CD1c-positive myeloid dendritic cell (primary cell): Measurements from ENCODE around the gene CDC6.

ENCODE experiments used
- DNase-seq: peaks from one replicate; pipeline ENCODE4 v3.0.0-alpha.2; 2016; ENCODE audit errors: extremely low spot score

The CDC6 gene, protein sequence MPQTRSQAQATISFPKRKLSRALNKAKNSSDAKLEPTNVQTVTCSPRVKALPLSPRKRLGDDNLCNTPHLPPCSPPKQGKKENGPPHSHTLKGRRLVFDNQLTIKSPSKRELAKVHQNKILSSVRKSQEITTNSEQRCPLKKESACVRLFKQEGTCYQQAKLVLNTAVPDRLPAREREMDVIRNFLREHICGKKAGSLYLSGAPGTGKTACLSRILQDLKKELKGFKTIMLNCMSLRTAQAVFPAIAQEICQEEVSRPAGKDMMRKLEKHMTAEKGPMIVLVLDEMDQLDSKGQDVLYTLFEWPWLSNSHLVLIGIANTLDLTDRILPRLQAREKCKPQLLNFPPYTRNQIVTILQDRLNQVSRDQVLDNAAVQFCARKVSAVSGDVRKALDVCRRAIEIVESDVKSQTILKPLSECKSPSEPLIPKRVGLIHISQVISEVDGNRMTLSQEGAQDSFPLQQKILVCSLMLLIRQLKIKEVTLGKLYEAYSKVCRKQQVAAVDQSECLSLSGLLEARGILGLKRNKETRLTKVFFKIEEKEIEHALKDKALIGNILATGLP

DNA sequence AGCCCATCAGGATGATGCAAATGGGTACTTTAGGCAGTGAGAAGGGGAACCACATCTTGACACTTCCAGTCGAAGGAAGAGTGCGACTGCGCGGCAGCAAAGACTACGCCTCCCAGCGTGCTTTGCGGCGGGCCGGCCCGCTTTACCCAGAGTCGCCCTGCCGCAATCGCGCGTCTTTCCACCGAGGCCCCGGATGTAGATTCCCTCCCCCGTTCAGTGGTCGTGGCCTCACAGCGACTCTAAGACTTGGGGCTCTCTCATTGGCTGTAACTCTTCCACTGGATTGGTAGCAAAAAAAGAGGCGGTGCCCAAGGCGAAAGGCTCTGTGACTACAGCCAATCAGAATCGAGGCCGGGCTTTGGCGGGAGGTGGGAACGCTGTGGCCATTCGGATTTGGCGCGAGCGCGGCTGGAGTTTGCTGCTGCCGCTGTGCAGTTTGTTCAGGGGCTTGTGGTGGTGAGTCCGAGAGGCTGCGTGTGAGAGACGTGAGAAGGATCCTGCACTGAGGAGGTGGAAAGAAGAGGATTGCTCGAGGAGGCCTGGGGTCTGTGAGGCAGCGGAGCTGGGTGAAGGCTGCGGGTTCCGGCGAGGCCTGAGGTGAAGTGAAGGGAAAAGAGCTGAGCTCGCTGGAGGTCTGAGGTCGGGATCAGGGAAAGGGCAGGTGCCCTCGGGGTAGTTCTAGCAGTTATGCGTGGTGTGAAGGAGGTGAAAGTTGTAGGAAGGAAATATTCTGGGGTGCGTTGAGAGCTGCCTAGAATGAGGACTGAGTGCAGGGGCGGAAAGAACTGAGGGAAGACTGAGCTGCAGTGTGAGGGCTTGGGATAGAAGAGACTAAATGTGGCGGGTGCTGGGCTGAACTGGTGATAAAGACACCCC, at the start of gene CDC6:
TSS of gene CDC6 (plus strand) at position 386 of the 876 bp plus-strand sequence. CDS start 1,542 bp downstream, outside the sequence.
- DNase-seq: peak; percentile 100

DNA sequence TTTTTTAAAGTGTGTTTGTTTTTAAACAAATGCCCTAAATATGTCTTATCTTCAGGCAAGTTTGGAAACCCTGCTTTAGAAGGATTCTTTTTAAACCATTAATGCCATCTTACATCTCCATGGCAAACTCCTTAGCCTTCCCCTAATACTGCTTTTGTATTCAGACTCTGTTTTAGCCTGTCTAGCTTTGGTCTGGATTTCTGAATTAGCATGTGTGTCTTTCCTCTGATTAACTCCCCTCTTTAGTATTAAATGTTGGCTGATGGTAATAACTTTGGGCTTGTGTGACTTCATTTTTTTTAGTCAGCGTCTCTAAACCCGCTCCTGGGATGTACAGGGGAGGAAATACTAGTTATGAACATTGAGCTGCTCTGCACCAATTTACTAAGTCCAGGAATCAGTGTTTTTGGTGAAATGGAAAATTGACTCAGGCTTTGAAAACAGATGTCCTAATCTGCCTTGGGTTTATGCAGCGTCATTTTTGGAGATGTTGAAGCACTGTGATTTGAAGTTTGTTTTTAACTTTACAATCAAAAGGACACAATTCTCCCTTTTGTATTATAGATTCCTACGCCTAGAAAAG, 46.3 kb upstream of the CDC6 start:
- no peak for DNase-seq

DNA sequence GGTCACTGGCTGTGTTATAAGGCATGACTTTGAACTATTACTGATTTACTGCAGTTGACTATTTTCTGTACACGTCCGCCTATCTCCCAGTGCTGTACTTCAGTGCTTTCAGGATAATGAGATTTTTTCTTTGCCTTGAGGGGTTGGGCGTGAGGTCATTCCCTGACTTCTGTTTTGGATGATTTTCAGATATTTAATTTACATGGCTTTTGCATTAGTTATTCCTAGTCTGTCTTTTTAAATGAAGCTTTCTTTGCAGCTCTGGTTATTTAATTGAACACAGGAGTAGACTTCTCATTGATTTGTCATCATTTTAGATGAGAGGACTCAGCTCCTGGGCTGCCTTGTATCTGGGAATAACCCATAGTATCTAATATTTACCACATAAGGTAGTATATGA, 44.9 kb upstream of the CDC6 start:
- DNase-seq: no peak

DNA sequence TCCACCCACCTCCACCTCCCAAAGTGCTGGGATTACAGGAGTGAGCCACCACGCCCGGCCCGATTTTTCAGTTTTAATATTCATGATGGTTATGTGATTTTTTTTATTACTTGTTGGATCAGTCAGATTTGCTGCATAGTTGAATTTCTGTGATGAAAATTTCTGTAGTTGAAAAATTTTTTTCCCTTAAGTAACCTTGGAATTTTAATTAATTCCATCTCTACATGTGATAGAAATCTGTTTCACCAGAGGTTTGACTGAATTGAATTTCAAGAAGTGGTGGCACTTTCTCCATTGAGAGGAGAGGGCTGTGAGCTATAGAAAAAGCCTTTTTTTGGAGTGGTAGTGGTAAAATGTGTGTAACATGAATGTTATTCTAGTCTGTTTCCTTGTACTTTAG, 43.9 kb upstream of the CDC6 start:
- DNase-seq: no peak

DNA sequence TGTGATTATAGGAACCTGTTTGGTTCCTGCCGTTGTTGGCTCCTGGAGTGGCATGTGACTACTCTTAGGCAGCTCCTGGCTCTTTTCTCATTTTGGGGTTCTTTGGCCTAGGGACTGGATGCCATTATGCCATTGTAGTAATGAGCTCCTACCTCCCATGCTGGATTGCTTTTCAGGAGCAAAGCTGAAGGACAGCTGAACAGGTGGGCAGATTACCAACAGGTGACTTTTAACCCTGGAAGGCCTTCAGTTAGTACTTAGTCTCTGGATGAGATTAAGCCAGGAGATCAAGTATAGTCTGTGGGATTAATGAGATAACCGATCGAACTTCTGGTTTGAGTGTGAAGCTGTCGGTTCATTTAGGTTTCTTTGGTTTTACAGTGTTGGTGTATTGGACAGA, 43.4 kb upstream of the CDC6 start:
- DNase-seq: no peak

DNA sequence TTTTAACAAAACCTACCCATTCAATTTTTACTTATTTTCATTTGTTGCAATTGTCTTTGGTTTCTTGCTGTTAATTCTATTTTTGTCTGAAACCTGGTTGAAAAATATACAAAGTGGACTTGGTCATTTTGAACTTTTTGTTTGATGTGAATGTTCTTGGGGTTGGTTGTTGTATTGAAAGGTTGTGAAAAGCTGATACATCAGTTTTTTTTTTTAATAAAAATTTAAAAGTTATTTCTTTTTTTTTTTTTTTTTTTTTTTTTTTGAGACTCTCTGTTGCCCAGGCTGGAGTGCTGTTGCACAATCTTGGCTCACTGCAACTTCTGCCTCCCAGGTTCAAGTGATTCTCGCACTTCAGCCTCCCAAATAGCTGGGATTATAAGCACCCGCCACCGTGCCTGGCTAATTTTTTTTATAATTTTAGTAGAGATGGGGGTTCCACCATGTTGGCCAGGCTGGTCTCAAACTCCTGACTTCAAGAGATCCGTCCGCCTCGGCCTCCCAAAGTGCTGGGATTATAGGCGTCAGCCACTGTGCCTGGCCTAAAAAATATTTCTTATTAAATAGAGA, 39.7 kb upstream of the CDC6 start:
- no peak for DNase-seq

DNA sequence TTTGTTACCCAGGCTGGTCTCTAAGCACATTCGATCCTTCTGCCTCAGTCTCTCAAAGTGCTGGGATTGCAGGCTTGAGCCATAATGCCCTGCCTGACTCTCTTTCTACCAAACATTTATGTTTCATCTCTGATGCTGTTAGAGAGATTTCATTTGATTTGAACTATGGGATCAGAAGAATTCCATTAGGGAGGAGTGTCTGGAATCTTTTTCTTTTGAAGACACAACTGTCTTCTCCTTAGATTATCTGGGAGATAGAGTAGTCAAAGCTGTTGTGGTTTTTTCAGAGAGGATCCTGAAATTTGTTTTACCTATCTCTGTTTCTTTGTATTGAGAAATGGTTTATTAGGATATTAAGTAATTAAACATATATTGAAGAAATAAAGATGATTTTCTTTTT, 39.2 kb upstream of the CDC6 start:
- DNase-seq: no peak

DNA sequence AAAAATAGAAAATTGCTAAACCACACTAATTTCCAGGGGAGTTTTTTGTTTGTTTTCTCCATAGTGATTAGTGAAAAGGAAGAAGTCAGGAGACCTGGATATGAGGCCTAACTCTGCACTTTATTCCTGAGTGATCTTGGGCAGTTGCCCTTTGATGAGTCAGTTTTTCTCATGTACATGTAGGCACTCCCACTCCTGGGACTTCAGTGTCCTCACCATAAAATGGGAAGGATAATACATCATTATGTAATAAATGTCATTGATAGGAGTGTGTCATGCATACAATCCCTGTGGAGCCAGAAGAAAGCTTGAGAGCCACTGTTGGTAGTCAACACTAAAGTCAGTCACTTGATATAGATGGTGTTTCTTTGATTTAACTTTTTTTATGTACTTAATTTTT, 36.1 kb upstream of the CDC6 start:
- peak; percentile 49 for DNase-seq

DNA sequence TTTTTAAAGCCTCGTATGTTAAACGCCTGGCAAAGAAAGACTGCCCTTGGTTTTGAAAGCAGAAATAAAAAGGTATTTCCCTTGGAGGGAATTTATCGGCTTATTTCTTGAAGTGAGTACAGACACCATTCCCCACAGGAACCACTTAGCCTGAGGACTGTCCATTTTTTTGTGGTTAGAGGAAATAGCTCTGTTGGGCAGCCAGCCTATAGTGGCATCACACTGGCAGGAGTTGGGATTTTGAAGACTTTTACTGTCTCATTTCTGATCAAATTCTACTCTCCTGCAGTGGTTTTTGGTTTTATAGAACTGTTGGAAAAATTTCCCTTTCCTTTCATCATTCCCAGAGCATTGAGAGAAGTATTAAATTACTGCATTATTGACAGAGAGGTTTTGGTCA, 34.1 kb upstream of the CDC6 start:
- no peak for DNase-seq

DNA sequence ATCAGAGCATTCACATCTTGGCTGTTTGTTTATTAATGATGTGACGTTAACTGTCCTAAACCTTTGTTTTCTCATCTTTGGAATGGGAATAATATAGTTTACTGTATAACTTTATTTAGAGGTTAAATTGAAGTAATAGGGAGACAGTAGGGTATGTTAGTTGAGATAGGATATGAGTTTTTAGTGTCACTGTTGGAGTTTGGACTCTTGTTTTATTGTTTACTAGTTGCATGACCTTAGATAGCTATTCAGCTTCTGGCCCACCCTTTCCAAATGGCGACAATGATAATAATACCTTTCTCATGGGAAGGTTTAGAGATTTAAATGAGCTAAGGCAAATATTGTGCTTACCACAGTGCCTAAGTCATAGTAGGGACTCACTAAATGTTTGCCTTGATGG, 28.2 kb upstream of the CDC6 start:
- no peak for DNase-seq

DNA sequence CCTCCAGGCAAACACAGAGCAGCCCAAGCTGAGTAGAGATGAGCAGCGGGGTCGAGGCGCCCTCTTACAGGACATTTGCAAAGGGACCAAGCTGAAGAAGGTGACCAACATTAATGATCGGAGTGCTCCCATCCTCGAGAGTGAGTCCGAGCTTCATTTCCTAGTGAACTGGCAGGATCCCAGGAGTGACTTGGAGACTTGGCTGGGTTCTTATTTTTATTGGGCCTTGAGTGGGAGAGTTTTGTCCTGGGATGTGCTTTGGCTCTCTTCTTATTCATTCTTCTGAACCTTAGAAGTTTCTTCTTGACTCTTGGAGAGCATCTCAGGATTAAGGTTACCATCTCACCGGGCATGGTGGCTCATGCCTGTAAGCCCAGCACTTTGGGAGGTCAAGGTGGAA, 27.2 kb upstream of the CDC6 start:
- no peak for DNase-seq

DNA sequence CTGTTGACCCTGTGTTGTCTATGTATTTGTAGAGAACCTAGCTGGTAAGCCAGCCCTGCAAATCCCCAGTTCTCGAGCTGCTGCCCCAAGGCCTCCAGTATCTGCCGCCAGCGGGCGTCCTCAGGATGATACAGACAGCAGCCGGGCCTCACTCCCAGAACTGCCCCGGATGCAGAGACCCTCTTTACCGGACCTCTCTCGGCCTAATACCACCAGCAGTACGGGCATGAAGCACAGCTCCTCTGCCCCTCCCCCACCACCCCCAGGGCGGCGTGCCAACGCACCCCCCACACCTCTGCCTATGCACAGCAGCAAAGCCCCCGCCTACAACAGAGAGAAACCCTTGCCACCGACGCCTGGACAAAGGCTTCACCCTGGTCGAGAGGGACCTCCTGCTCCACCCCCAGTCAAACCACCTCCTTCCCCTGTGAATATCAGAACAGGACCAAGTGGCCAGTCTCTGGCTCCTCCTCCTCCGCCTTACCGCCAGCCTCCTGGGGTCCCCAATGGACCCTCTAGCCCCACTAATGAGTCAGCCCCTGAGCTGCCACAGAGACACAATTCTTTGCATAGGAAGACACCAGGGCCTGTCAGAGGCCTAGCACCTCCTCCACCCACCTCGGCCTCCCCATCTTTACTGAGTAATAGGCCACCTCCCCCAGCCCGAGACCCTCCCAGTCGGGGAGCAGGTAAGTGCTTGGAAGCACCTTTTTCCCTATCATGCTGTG, 23.1 kb upstream of the CDC6 start:
- no peak for DNase-seq

DNA sequence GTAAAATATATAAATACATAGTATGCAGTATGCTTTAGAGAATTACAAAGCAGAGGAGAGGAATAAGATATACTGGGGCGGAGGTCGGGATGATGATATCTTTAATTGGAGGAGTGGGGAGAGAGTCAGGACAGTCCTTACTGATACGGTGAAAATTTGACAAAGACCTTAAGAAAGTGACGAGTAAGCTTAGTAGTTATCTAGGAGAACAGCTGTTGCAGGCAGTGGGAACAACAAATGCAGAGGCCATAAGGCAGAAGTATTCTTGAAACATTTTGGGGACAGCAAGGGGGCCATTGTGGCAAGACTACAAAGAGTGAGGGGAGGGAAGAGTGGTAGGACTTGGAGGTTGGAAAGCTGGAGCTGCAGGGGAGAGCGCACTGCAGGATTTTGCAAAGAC, 22.3 kb upstream of the CDC6 start:
- DNase-seq: no peak

DNA sequence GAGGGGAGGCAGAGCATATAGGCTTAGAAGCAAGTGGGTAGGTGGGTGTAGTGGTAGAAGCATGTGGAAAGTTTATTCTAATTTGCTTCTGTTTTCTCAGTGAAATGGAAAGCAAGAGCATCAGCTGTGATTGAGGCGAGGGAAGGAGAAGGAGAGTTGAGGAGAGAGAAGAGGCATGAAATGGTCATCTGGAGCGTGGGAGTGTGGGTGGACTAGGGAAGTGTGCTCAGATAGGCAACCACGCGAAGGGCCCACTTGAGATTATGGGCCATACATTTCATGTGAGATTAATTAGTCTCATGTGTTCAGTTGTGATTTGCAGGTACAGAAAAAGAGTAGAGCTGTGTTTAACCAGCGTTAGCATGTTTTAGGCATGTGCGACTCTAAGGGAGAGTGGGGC, 20.8 kb upstream of the CDC6 start:
- no peak for DNase-seq

DNA sequence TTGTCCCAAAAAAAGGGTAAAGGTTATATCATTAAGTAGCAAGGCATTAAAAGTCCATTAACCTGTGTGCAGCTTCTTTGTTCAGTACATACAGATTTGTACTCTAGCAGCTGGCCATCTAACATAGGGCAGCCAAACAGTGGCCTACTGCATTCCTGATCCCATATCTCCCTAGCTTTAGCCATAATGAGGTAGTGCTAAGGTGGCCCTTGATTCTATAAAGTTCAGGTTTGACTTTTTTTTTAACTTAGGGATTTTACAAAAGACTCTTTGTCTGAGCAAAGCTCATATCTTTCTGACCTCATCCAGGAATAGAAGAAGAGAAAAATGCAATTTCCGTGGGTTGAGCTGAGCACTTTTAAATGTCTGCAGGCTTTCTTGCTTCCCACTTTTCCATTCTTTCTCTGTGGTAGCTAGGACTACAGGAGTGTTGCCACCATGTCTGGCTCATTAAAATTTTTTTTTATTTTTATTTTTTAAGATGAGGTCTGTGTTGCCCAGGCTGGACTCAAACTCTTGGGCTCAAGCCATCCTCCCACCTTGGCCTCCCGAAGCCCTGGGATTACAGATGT, 19.5 kb upstream of the CDC6 start:
- no peak for DNase-seq

DNA sequence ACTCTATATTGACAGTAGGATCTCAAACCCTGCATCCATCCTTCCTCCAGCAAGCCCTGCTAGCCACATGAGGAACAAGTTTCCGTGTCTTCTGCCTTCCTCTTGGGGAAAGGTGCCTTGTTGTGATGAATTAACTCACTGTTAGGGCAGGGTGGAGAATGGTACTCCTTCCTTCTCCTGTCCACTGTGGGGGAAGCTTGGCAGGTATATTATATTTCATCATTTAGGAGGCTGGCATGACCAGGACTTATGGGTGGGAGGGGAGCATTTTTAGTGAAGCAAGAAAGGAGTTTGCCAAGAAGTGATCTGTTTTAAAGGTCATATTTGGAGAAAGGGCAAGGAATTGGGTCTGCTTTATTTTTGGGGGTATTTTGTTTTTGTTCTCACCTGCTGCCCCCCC, 9.3 kb upstream of the CDC6 start:
- no peak for DNase-seq

DNA sequence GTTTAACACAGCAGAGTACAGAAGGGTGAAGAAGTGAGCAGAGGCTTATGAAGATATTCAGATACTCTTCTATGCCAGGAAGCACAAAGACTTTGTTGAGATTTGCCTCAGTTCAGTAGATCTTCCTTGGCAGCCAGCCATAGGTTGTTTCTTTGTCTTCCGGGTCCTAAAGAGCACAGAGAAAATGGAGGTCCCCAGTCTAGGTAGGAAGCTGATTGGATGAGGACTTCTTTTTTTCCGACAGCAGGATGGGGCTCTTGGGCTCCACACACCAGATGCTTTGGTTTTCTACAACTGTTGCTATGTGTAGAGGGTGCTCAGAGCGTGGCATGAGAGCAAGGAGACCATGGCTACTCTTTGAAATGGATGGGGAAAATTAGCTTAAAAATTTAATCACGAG, 8.3 kb upstream of the CDC6 start:
- DNase-seq: no peak

DNA sequence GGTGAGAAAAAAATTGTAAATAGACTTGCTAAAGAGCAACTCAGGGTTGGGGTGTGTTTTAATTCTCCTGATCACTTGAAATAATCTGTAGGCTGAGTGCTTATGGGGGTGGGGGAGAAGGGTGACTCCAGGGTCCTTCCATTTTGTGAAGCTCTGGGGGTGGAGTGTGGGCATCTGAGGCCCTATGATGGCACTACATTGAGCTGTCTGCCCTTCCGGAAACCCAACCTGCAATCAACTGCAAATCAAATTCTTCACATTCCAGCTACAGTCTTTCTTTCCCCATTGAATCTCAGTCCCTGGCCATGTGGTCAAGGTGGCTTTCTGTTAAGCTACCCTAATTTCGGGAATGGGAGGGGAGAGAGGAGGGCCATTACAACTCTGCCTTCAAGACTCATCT, 6.0 kb upstream of the CDC6 start:
- no peak for DNase-seq

DNA sequence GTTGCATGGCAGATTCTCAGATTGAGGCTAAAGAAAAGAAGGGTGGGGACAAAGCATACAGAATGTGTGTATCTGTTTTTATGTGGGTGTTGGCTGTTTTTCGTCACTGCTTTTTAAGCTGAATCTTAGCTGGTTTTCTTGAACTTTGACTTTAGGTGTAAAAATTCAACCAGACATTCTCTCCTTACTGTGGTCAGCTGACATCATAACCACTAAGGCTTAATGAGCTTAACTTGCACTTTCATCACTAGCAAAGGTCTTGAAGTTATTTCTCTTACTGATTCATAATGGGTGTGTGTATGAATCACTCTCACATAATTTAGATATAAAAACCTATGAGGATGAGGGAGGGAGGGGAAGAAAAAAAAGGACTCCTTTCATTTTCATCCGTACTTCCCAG, 4.0 kb upstream of the CDC6 start:
- DNase-seq: no peak

DNA sequence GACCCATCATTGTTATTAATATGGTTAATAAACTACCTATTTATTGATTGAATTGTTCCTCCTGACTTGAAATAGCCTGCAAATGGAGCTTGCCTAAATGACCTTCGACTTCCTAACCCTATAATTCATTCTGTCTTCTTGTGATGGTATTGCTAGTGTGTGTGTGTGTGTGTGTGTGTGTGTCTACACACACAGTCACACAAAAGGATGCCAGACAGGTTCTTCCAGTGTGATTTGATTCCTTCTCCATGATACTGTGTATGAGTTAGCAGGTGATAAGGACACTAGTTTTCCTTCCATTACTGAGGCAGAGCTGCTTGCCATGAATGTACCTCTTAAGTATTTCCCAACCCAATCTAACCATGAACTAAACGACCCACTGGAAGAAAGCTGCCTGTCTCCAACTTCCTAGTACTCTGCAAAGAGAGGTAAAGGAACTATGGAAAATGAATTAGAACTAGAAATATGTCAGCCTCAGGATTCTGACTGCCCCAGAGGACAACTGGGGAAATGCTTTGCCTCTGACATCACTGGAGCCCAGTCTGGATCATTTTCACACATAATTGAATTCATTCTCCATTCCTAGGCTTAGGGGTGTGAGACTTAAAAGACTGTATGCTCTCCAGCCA, 3.5 kb upstream of the CDC6 start:
- DNase-seq: no peak

DNA sequence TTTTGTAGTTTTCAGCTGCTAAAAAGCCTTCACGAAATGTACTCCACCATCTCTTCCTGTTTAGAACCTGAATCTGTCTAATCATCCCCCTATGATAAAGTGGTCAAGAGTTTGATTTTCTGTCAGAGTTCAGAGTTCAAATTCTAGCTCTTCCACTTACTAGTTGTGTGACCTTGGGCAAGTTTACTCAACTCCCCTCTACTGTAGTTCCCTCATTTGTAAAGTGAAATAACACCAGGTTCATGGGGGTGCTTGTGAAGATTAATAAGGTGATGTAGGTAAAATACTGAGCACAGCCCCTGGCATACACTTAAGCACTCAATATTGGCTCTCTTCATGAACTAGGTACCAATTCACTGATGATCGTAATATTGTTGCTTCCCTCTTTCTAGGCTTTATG, 1.2 kb upstream of the CDC6 start:
- DNase-seq: no peak
